DND-41 (cell line): ENCODE results near the gene TMEFF2.

Experiments
- ATAC-seq: fragments of 200-7000 bp; cut with Tn5 transposase; 3 replicates; pipeline ENCODE4 v1.9.1; 2021; ENCODE audit warnings: low read depth; ENCODE audit not compliant: insufficient read depth
- DNase-seq: peaks from one replicate; pipeline ENCODE4 v3.0.0-alpha.2; 2020
- H2AFZ ChIP-seq: 2 replicates; pipeline ENCODE4 v1.6.0; 2012; ENCODE audit warnings: low read depth, low read length
- H3K27ac ChIP-seq: 2 replicates; pipeline ENCODE4 v1.5.1; 2012; ENCODE audit warnings: low read length, inconsistent platforms
- H3K27me3 ChIP-seq: fragments of 200-600 bp; sonication (generic); 2 replicates; pipeline ENCODE4 v1.6.0; 2012; ENCODE audit warnings: low read length, mild to moderate bottlenecking, inconsistent platforms; ENCODE audit not compliant: insufficient read depth, poor library complexity
- H3K36me3 ChIP-seq: 2 replicates; pipeline ENCODE4 v1.5.1; 2012; ENCODE audit warnings: low read length, inconsistent platforms; ENCODE audit not compliant: insufficient read depth
- H3K4me1 ChIP-seq: 2 replicates; pipeline ENCODE4 v1.5.1; 2012; ENCODE audit warnings: mild to moderate bottlenecking, low read length; ENCODE audit not compliant: insufficient read depth
- H3K4me2 ChIP-seq: 2 replicates; pipeline ENCODE4 v1.6.0; 2012; ENCODE audit warnings: mild to moderate bottlenecking, moderate library complexity, low read length, inconsistent platforms; ENCODE audit not compliant: insufficient read depth
- H3K4me3 ChIP-seq, 2 experiments: fragments of 200-600 bp in 1 of 2; shearing (Covaris generic) in 1 of 2; 2 replicates each; pipeline ENCODE4 v1.5.1; 2012 to 2016; ENCODE audit warnings: inconsistent platforms in 2 of 2, low read length in 2 of 2, mild to moderate bottlenecking in 2 of 2, low read depth in 1 of 2, moderate library complexity in 1 of 2
- H3K79me2 ChIP-seq: 2 replicates; pipeline ENCODE4 v1.6.0; 2012; ENCODE audit warnings: low read length, inconsistent platforms; ENCODE audit not compliant: insufficient read depth
- H3K9ac ChIP-seq: 2 replicates; pipeline ENCODE4 v1.6.0; 2012; ENCODE audit warnings: low read depth, mild to moderate bottlenecking, inconsistent platforms, low read length, moderate library complexity
- H3K9me3 ChIP-seq: 2 replicates; pipeline ENCODE4 v1.5.1; 2012; ENCODE audit warnings: low read length, moderate library complexity, mild to moderate bottlenecking, inconsistent platforms; ENCODE audit not compliant: insufficient read depth, severe bottlenecking
- H4K20me1 ChIP-seq: 2 replicates; pipeline ENCODE4 v1.6.0; 2012; ENCODE audit warnings: low read length; ENCODE audit not compliant: insufficient read depth
- EZH2 ChIP-seq: IDR thresholded peaks from 3 replicates; pipeline ENCODE4 v1.6.1; 2012; ENCODE audit warnings: borderline replicate concordance, low read depth, mild to moderate bottlenecking, moderate library complexity, low read length, inconsistent platforms; ENCODE audit not compliant: severe bottlenecking
- TF ChIP-seq, protein P1 (sequence below): IDR thresholded peaks from 2 replicates; pipeline ENCODE4 v1.5.1; 2012; ENCODE audit warnings: borderline replicate concordance, low read length, moderate library complexity, mild to moderate bottlenecking; ENCODE audit not compliant: poor library complexity, severe bottlenecking; ENCODE audit errors: extremely low read depth

TMEFF2 gene

GRCh38 chr2:191912764-191913163 lies 282.0 kb downstream of the TMEFF2 start:
- no peaks in the 10 kb centered on the region for H4K20me1 ChIP-seq
- H3K27me3 ChIP-seq = peaks cover 4% of the 10 kb centered on the region
- DNase-seq (no peak), ATAC-seq (no peak)
- no peaks in the 10 kb centered on the region for H3K9me3 ChIP-seq
- H2AFZ ChIP-seq = no peak overlapping the region
- no peaks in the 10 kb centered on the region for H3K36me3 ChIP-seq
- no peak for TF ChIP-seq EZH2
- TF ChIP-seq, protein P1, sequence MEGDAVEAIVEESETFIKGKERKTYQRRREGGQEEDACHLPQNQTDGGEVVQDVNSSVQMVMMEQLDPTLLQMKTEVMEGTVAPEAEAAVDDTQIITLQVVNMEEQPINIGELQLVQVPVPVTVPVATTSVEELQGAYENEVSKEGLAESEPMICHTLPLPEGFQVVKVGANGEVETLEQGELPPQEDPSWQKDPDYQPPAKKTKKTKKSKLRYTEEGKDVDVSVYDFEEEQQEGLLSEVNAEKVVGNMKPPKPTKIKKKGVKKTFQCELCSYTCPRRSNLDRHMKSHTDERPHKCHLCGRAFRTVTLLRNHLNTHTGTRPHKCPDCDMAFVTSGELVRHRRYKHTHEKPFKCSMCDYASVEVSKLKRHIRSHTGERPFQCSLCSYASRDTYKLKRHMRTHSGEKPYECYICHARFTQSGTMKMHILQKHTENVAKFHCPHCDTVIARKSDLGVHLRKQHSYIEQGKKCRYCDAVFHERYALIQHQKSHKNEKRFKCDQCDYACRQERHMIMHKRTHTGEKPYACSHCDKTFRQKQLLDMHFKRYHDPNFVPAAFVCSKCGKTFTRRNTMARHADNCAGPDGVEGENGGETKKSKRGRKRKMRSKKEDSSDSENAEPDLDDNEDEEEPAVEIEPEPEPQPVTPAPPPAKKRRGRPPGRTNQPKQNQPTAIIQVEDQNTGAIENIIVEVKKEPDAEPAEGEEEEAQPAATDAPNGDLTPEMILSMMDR = no peak
- no peak overlapping the region for H3K4me3 ChIP-seq
- H3K4me2 ChIP-seq = no peak overlapping the region
- H3K9ac ChIP-seq = no peak overlapping the region
- H3K4me1 ChIP-seq = no peaks in the 10 kb centered on the region
- no peak overlapping the region for H3K27ac ChIP-seq
- H3K79me2 ChIP-seq = no peaks in the 10 kb centered on the region

DNA sequence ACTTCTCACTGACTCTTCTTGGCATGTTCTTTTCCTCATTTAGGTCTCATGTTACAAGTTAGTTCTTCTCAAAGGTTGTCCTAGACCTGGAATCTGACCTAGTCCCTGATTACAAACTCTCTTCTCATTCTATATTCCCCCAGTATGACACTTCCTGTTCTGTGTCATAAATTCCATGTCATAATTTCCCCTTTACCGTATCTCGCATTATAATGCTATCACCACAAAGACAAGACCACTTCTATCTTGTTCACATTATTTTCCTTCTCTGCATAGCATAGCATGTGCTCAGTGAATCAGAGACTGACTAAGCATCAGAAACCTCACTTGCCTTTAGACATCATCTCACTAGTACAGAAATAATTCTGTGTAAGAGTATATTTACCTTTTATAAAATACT lies 284.2 kb downstream of the TMEFF2 start:
- ATAC-seq (no peak), DNase-seq (no peak)
- no peaks in the 10 kb centered on the region for H3K9me3 ChIP-seq
- H3K36me3 ChIP-seq = no peaks in the 10 kb centered on the region
- H3K4me3 ChIP-seq = no peak overlapping the region
- H3K27ac ChIP-seq = no peak overlapping the region
- H2AFZ ChIP-seq = no peak overlapping the region
- H3K79me2 ChIP-seq = no peaks in the 10 kb centered on the region
- no peak for TF ChIP-seq EZH2
- TF ChIP-seq, protein P1 = no peak
- H3K4me1 ChIP-seq = no peaks in the 10 kb centered on the region
- peaks cover 4% of the 10 kb centered on the region for H3K27me3 ChIP-seq
- no peak overlapping the region for H3K4me2 ChIP-seq
- H3K9ac ChIP-seq = no peak overlapping the region
- H4K20me1 ChIP-seq = no peaks in the 10 kb centered on the region

DNA sequence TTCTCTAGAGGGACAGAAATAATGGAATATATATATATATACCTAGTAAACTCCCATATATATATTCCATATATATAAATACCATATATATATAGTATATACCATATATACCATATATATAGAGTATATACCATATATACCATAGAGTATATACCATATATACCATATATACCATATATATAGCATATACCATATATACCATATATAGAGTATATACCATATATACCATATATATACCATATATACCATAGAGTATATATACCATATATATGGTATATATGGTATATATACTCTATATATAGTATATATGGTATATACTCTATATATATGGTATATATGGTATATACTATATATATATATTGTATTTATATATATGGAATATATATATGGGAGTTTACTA lies 285.9 kb downstream of the TMEFF2 start:
- no peak overlapping the region for H3K4me2 ChIP-seq
- peaks cover 4% of the 10 kb centered on the region for H3K27me3 ChIP-seq
- H4K20me1 ChIP-seq = no peaks in the 10 kb centered on the region
- DNase-seq (no peak), ATAC-seq (no peak)
- no peak overlapping the region for H2AFZ ChIP-seq
- H3K79me2 ChIP-seq = no peaks in the 10 kb centered on the region
- H3K27ac ChIP-seq = no peak overlapping the region
- H3K9me3 ChIP-seq = no peaks in the 10 kb centered on the region
- no peak overlapping the region for H3K9ac ChIP-seq
- H3K4me1 ChIP-seq = no peaks in the 10 kb centered on the region
- no peak overlapping the region for H3K4me3 ChIP-seq
- no peak for TF ChIP-seq EZH2
- TF ChIP-seq, protein P1 = no peak
- H3K36me3 ChIP-seq = no peaks in the 10 kb centered on the region

GRCh38 chr2:191907545-191907944 lies 287.2 kb downstream of the TMEFF2 start:
- Histone ChIP-seq H3K36me3 (no peaks in the 10 kb centered on the region), H4K20me1 (no peaks in the 10 kb centered on the region), H3K4me3 (no peak overlapping the region), H3K9ac (no peak overlapping the region), H2AFZ (no peak overlapping the region), H3K4me2 (no peak overlapping the region), H3K9me3 (no peaks in the 10 kb centered on the region), H3K27me3 (peaks cover 6% of the 10 kb centered on the region), H3K79me2 (no peaks in the 10 kb centered on the region), H3K4me1 (no peaks in the 10 kb centered on the region), H3K27ac (no peak overlapping the region)
- TF ChIP-seq, protein P1 = peak; percentile 8
- no peak for TF ChIP-seq EZH2
- ATAC-seq (no peak), DNase-seq (no peak)
